WTC11 (cell line): ENCODE results near the gene RPL12.

Experiments
- FOXJ3 ChIP-seq: sonication (generic); formaldehyde crosslinking; IDR thresholded peaks from 2 replicates; pipeline ENCODE4 v1.9.0; 2021; ENCODE audit warnings: missing genetic modification reagents, mild to moderate bottlenecking, borderline replicate concordance
- FOXP1 ChIP-seq: sonication (generic); formaldehyde crosslinking; IDR thresholded peaks from 2 replicates; pipeline ENCODE4 v1.8.0; 2022; ENCODE audit warnings: missing genetic modification reagents, mild to moderate bottlenecking, moderate library complexity, borderline replicate concordance
- TF ChIP-seq, protein P1 (sequence below): sonication (generic); formaldehyde crosslinking; IDR thresholded peaks from 2 replicates; pipeline ENCODE4 v1.8.1; 2022; ENCODE audit warnings: low read depth, mild to moderate bottlenecking, moderate library complexity, missing genetic modification reagents, borderline replicate concordance
- TF ChIP-seq, protein P2 (sequence below): fragments of 200-600 bp; IDR thresholded peaks from 2 replicates; pipeline ENCODE4 v1.8.0; 2022; ENCODE audit warnings: antibody characterized with exemption
- TF ChIP-seq, protein P3 (sequence below): sonication (generic); formaldehyde crosslinking; IDR thresholded peaks from 2 replicates; pipeline ENCODE4 v1.8.1; 2022; ENCODE audit warnings: low read depth, missing genetic modification reagents, borderline replicate concordance
- TF ChIP-seq, protein P4 (sequence below): sonication (generic); formaldehyde crosslinking; IDR thresholded peaks from 2 replicates; pipeline ENCODE4 v1.8.1; 2022; ENCODE audit warnings: missing genetic modification reagents, borderline replicate concordance
- TF ChIP-seq, protein P5 (sequence below): sonication (generic); formaldehyde crosslinking; IDR thresholded peaks from 2 replicates; pipeline ENCODE4 v1.8.1; 2022; ENCODE audit warnings: mild to moderate bottlenecking, moderate library complexity, missing genetic modification reagents

DNA sequence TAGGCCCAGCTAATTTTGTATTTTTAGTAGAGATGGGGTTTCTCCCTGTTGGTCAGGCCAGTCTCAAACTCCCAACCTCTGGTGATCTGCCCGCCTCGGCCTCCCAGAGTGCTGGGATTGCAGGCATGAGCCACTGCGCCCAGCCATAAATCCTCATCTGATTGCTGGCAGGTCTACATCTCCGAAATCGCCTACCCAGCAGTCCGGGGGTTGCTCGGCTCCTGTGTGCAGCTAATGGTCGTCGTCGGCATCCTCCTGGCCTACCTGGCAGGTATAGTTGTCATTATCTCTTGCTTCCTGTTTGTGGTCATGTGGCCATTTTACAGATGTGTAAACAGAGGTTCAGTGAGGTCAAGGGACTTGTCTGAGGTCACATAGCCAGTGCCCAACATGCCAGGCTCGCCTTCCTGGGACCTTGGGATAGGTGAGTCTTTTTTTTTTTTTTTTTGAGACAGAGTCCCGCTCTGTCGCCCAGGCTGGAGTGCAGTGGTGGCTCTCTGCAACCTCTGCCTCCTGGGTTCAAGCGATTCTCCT, 51.4 kb downstream of the RPL12 start:
- TF ChIP-seq, protein P1, sequence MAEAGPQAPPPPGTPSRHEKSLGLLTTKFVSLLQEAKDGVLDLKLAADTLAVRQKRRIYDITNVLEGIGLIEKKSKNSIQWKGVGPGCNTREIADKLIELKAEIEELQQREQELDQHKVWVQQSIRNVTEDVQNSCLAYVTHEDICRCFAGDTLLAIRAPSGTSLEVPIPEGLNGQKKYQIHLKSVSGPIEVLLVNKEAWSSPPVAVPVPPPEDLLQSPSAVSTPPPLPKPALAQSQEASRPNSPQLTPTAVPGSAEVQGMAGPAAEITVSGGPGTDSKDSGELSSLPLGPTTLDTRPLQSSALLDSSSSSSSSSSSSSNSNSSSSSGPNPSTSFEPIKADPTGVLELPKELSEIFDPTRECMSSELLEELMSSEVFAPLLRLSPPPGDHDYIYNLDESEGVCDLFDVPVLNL (CRISPR knock-in tag), result no peak
- TF ChIP-seq, protein P2, sequence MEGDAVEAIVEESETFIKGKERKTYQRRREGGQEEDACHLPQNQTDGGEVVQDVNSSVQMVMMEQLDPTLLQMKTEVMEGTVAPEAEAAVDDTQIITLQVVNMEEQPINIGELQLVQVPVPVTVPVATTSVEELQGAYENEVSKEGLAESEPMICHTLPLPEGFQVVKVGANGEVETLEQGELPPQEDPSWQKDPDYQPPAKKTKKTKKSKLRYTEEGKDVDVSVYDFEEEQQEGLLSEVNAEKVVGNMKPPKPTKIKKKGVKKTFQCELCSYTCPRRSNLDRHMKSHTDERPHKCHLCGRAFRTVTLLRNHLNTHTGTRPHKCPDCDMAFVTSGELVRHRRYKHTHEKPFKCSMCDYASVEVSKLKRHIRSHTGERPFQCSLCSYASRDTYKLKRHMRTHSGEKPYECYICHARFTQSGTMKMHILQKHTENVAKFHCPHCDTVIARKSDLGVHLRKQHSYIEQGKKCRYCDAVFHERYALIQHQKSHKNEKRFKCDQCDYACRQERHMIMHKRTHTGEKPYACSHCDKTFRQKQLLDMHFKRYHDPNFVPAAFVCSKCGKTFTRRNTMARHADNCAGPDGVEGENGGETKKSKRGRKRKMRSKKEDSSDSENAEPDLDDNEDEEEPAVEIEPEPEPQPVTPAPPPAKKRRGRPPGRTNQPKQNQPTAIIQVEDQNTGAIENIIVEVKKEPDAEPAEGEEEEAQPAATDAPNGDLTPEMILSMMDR, result no peak
- TF ChIP-seq FOXP1 (CRISPR knock-in tag) (no peak), FOXJ3 (CRISPR knock-in tag) (no peak)
- TF ChIP-seq, protein P3, sequence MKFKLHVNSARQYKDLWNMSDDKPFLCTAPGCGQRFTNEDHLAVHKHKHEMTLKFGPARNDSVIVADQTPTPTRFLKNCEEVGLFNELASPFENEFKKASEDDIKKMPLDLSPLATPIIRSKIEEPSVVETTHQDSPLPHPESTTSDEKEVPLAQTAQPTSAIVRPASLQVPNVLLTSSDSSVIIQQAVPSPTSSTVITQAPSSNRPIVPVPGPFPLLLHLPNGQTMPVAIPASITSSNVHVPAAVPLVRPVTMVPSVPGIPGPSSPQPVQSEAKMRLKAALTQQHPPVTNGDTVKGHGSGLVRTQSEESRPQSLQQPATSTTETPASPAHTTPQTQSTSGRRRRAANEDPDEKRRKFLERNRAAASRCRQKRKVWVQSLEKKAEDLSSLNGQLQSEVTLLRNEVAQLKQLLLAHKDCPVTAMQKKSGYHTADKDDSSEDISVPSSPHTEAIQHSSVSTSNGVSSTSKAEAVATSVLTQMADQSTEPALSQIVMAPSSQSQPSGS, result no peak
- TF ChIP-seq, protein P4, sequence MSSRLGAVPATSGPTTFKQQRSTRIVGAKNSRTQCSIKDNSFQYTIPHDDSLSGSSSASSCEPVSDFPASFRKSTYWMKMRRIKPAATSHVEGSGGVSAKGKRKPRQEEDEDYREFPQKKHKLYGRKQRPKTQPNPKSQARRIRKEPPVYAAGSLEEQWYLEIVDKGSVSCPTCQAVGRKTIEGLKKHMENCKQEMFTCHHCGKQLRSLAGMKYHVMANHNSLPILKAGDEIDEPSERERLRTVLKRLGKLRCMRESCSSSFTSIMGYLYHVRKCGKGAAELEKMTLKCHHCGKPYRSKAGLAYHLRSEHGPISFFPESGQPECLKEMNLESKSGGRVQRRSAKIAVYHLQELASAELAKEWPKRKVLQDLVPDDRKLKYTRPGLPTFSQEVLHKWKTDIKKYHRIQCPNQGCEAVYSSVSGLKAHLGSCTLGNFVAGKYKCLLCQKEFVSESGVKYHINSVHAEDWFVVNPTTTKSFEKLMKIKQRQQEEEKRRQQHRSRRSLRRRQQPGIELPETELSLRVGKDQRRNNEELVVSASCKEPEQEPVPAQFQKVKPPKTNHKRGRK, result no peak
- TF ChIP-seq, protein P5, sequence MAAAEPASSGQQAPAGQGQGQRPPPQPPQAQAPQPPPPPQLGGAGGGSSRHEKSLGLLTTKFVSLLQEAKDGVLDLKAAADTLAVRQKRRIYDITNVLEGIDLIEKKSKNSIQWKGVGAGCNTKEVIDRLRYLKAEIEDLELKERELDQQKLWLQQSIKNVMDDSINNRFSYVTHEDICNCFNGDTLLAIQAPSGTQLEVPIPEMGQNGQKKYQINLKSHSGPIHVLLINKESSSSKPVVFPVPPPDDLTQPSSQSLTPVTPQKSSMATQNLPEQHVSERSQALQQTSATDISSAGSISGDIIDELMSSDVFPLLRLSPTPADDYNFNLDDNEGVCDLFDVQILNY (CRISPR knock-in tag), result no peak
